B cell (primary cell): ENCODE measurements around the gene RIN2.

Experiments used
- EZH2 ChIP-seq: IDR thresholded peaks from 2 replicates; pipeline ENCODE4 v1.6.1; 2012; ENCODE audit warnings: borderline replicate concordance, low read depth, mild to moderate bottlenecking, moderate library complexity, low read length; ENCODE audit not compliant: insufficient read depth, poor library complexity, severe bottlenecking
- TF ChIP-seq, protein P1 (sequence below): fragments of 200-600 bp; IDR thresholded peaks from one replicate; pipeline ENCODE4 v1.8.0; 2022; ENCODE audit warnings: antibody characterized with exemption, mild to moderate bottlenecking

DNA sequence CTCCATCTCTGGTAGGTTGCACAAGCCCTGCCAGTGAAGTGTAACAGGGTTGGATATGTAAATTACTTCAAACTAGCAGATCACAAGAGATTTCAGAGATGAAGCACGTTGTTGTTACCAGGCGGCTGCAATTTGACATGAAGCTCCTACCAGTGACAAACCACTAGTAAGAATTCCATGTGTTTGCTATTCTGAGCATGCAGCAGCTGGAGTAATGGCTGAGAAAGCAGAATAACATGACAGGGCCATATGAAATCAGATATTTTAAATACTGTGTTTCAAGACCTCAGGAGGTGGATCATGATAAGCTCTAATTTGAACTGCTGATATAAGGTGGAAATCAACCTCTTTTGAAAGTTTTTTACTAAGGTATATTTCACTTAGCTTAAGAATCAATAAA is 11.4 kb downstream of the RIN2 start:
- TF ChIP-seq, protein P1, sequence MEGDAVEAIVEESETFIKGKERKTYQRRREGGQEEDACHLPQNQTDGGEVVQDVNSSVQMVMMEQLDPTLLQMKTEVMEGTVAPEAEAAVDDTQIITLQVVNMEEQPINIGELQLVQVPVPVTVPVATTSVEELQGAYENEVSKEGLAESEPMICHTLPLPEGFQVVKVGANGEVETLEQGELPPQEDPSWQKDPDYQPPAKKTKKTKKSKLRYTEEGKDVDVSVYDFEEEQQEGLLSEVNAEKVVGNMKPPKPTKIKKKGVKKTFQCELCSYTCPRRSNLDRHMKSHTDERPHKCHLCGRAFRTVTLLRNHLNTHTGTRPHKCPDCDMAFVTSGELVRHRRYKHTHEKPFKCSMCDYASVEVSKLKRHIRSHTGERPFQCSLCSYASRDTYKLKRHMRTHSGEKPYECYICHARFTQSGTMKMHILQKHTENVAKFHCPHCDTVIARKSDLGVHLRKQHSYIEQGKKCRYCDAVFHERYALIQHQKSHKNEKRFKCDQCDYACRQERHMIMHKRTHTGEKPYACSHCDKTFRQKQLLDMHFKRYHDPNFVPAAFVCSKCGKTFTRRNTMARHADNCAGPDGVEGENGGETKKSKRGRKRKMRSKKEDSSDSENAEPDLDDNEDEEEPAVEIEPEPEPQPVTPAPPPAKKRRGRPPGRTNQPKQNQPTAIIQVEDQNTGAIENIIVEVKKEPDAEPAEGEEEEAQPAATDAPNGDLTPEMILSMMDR = no peak
- TF ChIP-seq EZH2 = no peak
